Sigmoid colon (tissue), 4 donors: ENCODE results near the gene ARSB.

Source experiments
- CTCF ChIP-seq, 4 experiments: fragments of 450-650 bp in 3 of 4; fragments of 200-600 bp in 1 of 4; IDR thresholded peaks; one replicate each; pipeline ENCODE4 v1.5.1; 2016 to 2019; ENCODE audit warnings: antibody characterized with exemption in 4 of 4, mild to moderate bottlenecking in 3 of 4, moderate library complexity in 2 of 4
- POLR2A ChIP-seq, 2 donors: fragments of 450-650 bp; IDR thresholded peaks; one replicate each; pipeline ENCODE4 v1.6.1; 2016; ENCODE audit warnings: antibody characterized with exemption in 2 of 2, mild to moderate bottlenecking in 2 of 2, moderate library complexity in 2 of 2
- POLR2AphosphoS5 ChIP-seq, 4 donors: sonication (generic); formaldehyde crosslinking; IDR thresholded peaks; one replicate each; pipeline ENCODE4 v1.6.1; 2017; ENCODE audit warnings: antibody characterized with exemption in 4 of 4

- TF ChIP-seq POLR2A (IDR thresholded peaks at IDR 0.05), result no peak
- no peak for TF ChIP-seq POLR2AphosphoS5 (IDR thresholded peaks at IDR 0.05)
- no peak for TF ChIP-seq CTCF (IDR thresholded peaks at IDR 0.05)
Observed at GRCh38 chr5:78811866-78812265, 173.2 kb downstream of the ARSB start.
